K562 (cell line): ENCODE results near the gene CDT1. TPM values are rescaled to one million over a fixed set of nuclear protein-coding genes. Genes with fewer than 3 reads are reported as not detected.

Experiments used
- ARID1B ChIP-seq: fragments of 450-650 bp; IDR thresholded peaks from 2 replicates; pipeline ENCODE4 v1.6.1; 2016; ENCODE audit warnings: antibody characterized with exemption, mild to moderate bottlenecking, inconsistent platforms
- ATF1 ChIP-seq, 2 experiments: fragments of 450-650 bp in 1 of 2; IDR thresholded peaks; 2 replicates each; pipeline ENCODE4 v1.6.1; 2016; ENCODE audit warnings: missing compliant biosample characterization in 1 of 2, missing genetic modification characterization in 1 of 2
- BCL6 ChIP-seq: fragments of 250-450 bp; sonication (Bioruptor Pico); IDR thresholded peaks from 2 replicates; pipeline ENCODE4 v1.4.0; 2020
- CBFA2T2 ChIP-seq: fragments of 450-650 bp; conservative IDR thresholded peaks from 2 replicates; pipeline ENCODE4 v1.6.1; 2017; ENCODE audit warnings: mild to moderate bottlenecking
- CHD2 ChIP-seq: IDR thresholded peaks from 2 replicates; pipeline ENCODE4 v1.6.1; 2011; ENCODE audit warnings: low read depth, low read length
- ELF4 ChIP-seq: fragments of 450-650 bp; formaldehyde crosslinking; IDR thresholded peaks from 2 replicates; pipeline ENCODE4 v1.4.0; 2022; ENCODE audit warnings: missing genetic modification characterization
- FIP1L1 ChIP-seq: fragments of 200-400 bp; formaldehyde crosslinking; IDR thresholded peaks from 2 replicates; pipeline ENCODE4 v1.6.1; 2018; ENCODE audit warnings: mild to moderate bottlenecking, low read depth, low read length; ENCODE audit not compliant: poor library complexity, severe bottlenecking
- FOSL1 ChIP-seq: fragments of 200-800 bp; sonication (Bioruptor generic); conservative IDR thresholded peaks from 2 replicates; pipeline ENCODE4 v1.6.1; 2016; ENCODE audit warnings: missing genetic modification characterization, missing compliant biosample characterization
- KLF16 ChIP-seq: IDR thresholded peaks from 2 replicates; pipeline ENCODE4 v1.6.1; 2016; ENCODE audit warnings: antibody characterized with exemption
- LCOR ChIP-seq: sonication (generic); formaldehyde crosslinking; IDR thresholded peaks from 2 replicates; pipeline ENCODE4 v1.8.0; 2022; ENCODE audit warnings: mild to moderate bottlenecking, missing genetic modification reagents
- MCM2 ChIP-seq: fragments of 450-650 bp; IDR thresholded peaks from 2 replicates; pipeline ENCODE4 v1.6.1; 2017; ENCODE audit warnings: low read depth, mild to moderate bottlenecking
- MTA2 ChIP-seq: fragments of 450-650 bp; IDR thresholded peaks from 2 replicates; pipeline ENCODE4 v1.6.1; 2016; ENCODE audit warnings: low read depth
- NBN ChIP-seq: fragments of 450-650 bp; IDR thresholded peaks from 2 replicates; pipeline ENCODE4 v1.6.1; 2016; ENCODE audit warnings: low read depth, mild to moderate bottlenecking
- PRMT5 ChIP-seq: sonication (generic); formaldehyde crosslinking; IDR thresholded peaks from 2 replicates; pipeline ENCODE4 v1.5.0; 2020; ENCODE audit warnings: missing genetic modification reagents
- SMARCB1 ChIP-seq: IDR thresholded peaks from 2 replicates; pipeline ENCODE4 v1.6.1; 2011; ENCODE audit warnings: improper control_type of control experiment, low read depth; ENCODE audit not compliant: insufficient read length
- TOE1 ChIP-seq, 2 experiments: fragments of 450-650 bp in 1 of 2; sonication (generic) in 1 of 2; formaldehyde crosslinking in 1 of 2; IDR thresholded peaks; 2 replicates each; pipeline versions ENCODE4 v1.7.1 to v1.8.0; 2016 to 2022; ENCODE audit warnings: borderline replicate concordance in 2 of 2, mild to moderate bottlenecking in 2 of 2, antibody characterized with exemption in 1 of 2, inconsistent platforms in 1 of 2, low read depth in 1 of 2, missing genetic modification reagents in 1 of 2, moderate library complexity in 1 of 2
- ZNF232 ChIP-seq: sonication (generic); formaldehyde crosslinking; IDR thresholded peaks from 2 replicates; pipeline ENCODE4 v1.8.0; 2022; ENCODE audit warnings: mild to moderate bottlenecking, missing genetic modification reagents
- ZNF239 ChIP-seq: fragments of 250-450 bp; sonication (Bioruptor Pico); IDR thresholded peaks from 2 replicates; pipeline ENCODE4 v1.4.0; 2020; ENCODE audit warnings: mild to moderate bottlenecking
- ZNF274 ChIP-seq: IDR thresholded peaks from 2 replicates; pipeline ENCODE4 v1.6.1; 2011; ENCODE audit warnings: low read depth, mild to moderate bottlenecking, low read length, moderate library complexity, borderline replicate concordance
- ZNF668 ChIP-seq: fragments of 250-450 bp; sonication (Bioruptor Pico); IDR thresholded peaks from 2 replicates; pipeline ENCODE4 v1.8.0; 2022; ENCODE audit warnings: mild to moderate bottlenecking, inconsistent platforms
- ZNF696 ChIP-seq: fragments of 250-450 bp; sonication (Bioruptor Pico); conservative IDR thresholded peaks from 2 replicates; pipeline ENCODE4 v1.4.0; 2020; ENCODE audit warnings: mild to moderate bottlenecking, moderate library complexity
- polyA plus RNA-seq, 8 experiments: library from polyadenylated mRNA; depleted of rRNA in 4 of 8; stranded (reverse) in 5 of 8; unstranded in 3 of 8; fragments of >200 nt; fragmentation: Nextera tagmentation in 2 of 8; fragmentation: Illumina TruSeq in 1 of 8; extraction: Ambion mirVana in 2 of 8; extraction: Trizol in 1 of 8; gene quantifications; 2 replicates each; pipeline versions ENCODE4 v1.2.1 to v1.2.3, GENCODE V29; 2011 to 2014; ENCODE audit warnings: inconsistent platforms in 1 of 8, missing spikeins in 1 of 8
- total RNA-seq, 7 experiments: library from RNA; depleted of rRNA in 6 of 7; stranded (reverse); fragments of >200 nt in 6 of 7; fragmentation: Illumina TruSeq in 2 of 7; extraction: Trizol in 2 of 7; gene quantifications; 2 replicates each; pipeline versions ENCODE4 v1.2.1 to v1.2.3, GENCODE V29; 2011 to 2021; ENCODE audit warnings: low replicate concordance in 1 of 7
- TF ChIP-seq, protein P1 (sequence below): fragments of 250-450 bp; sonication (Bioruptor Pico); IDR thresholded peaks from 2 replicates; pipeline ENCODE4 v1.9.0; 2021; ENCODE audit warnings: mild to moderate bottlenecking
- TF ChIP-seq, protein P2 (sequence below): fragments of 450-650 bp; IDR thresholded peaks from 2 replicates; pipeline ENCODE4 v1.6.1; 2016; ENCODE audit warnings: low read depth, mild to moderate bottlenecking, moderate library complexity
- TF ChIP-seq, protein P3 (sequence below): fragments of 450-650 bp; formaldehyde crosslinking; IDR thresholded peaks from 2 replicates; pipeline ENCODE4 v1.4.0; 2022; ENCODE audit warnings: missing genetic modification characterization
- TF ChIP-seq, protein P4 (sequence below), 2 experiments: fragments of 250-450 bp in 1 of 2; fragments of 450-650 bp in 1 of 2; sonication (Bioruptor Pico) in 1 of 2; IDR thresholded peaks; 2 replicates each; pipeline versions ENCODE4 v1.6.1 to v1.8.0; 2016 to 2021; ENCODE audit warnings: mild to moderate bottlenecking in 2 of 2, moderate library complexity in 2 of 2, missing compliant biosample characterization in 1 of 2, missing genetic modification characterization in 1 of 2
- TF ChIP-seq, protein P5 (sequence below): fragments of 250-450 bp; sonication (Bioruptor Pico); IDR thresholded peaks from 2 replicates; pipeline ENCODE4 v1.4.0; 2020; ENCODE audit warnings: borderline replicate concordance

Gene CDT1
- total and polyA plus RNA-seq, 9 of the 15 experiments (the other 6 are each of a cell fraction or from before 2014, with no cell fraction given), result 0.92 to 178 (median 14.2) TPM

DNA sequence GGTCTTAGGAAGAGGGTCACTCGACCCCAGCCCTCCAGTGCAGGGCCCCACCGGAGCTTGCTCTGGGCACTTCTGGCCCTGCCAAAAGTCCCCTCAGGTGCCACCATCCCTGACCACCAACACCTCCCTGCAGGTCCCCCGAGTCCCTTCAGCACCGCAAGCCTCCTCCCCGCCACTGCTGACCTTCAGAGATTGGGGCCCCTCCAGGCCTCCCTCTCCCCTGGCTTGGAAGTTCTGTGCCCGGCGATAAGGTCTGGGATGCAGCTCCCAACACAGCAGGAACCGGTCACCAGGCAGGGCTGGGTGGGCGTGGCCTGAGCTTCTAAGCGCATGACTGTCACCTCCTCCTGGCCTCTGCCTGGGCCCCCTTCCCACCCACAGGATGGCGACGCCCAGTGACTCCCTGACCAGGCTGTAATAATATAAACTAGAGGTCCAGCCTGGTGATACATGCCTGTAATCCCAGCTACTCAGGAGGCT, 29.7 kb upstream of the CDT1 start (continued):
- TF ChIP-seq, protein P1, sequence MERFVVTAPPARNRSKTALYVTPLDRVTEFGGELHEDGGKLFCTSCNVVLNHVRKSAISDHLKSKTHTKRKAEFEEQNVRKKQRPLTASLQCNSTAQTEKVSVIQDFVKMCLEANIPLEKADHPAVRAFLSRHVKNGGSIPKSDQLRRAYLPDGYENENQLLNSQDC, result 0 out of 2 replicates have a peak, but pooled peaks have one; percentile 18
- TF ChIP-seq, protein P2, sequence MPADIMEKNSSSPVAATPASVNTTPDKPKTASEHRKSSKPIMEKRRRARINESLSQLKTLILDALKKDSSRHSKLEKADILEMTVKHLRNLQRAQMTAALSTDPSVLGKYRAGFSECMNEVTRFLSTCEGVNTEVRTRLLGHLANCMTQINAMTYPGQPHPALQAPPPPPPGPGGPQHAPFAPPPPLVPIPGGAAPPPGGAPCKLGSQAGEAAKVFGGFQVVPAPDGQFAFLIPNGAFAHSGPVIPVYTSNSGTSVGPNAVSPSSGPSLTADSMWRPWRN, result peak; percentile 78
- TF ChIP-seq FIP1L1 (peak; percentile 77), TOE1 (IDR thresholded peaks at IDR 0.05; ENCODE audit: borderline replicate concordance) (peak; percentile 70; the same call in 1 of the 2 replicates), TOE1 (CRISPR knock-in tag; IDR thresholded peaks at IDR 0.05; ENCODE audit: borderline replicate concordance, low read depth) (no peak), ZNF239 (CRISPR knock-in tag) (peak; percentile 49), SMARCB1 (peak; percentile 97), MTA2 (peak; percentile 95), LCOR (CRISPR knock-in tag) (peak; percentile 93), ZNF274 (peak; percentile 34; the same call in 1 of the 2 replicates), ZNF232 (no peak), ELF4 (CRISPR knock-in tag) (peak; percentile 91), CHD2 (no peak), NBN (peak; percentile 94), KLF16 (peak; percentile 95), ZNF668 (CRISPR knock-in tag) (no peak), ARID1B (peak; percentile 98), BCL6 (CRISPR knock-in tag) (0 out of 2 replicates have a peak, but pooled peaks have one; percentile 64), PRMT5 (CRISPR knock-in tag) (no peak), ATF1 (CRISPR knock-in tag; IDR thresholded peaks at IDR 0.05) (no peak), ATF1 (tag; IDR thresholded peaks at IDR 0.05) (peak; percentile 80), CBFA2T2 (peak; percentile 96), MCM2 (no peak), FOSL1 (tag) (peak; percentile 72), ZNF696 (CRISPR knock-in tag) (no peak)
- TF ChIP-seq, protein P3, sequence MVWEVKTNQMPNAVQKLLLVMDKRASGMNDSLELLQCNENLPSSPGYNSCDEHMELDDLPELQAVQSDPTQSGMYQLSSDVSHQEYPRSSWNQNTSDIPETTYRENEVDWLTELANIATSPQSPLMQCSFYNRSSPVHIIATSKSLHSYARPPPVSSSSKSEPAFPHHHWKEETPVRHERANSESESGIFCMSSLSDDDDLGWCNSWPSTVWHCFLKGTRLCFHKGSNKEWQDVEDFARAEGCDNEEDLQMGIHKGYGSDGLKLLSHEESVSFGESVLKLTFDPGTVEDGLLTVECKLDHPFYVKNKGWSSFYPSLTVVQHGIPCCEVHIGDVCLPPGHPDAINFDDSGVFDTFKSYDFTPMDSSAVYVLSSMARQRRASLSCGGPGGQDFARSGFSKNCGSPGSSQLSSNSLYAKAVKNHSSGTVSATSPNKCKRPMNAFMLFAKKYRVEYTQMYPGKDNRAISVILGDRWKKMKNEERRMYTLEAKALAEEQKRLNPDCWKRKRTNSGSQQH (CRISPR knock-in tag), result peak; percentile 93
- TF ChIP-seq, protein P4, sequence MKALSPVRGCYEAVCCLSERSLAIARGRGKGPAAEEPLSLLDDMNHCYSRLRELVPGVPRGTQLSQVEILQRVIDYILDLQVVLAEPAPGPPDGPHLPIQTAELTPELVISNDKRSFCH (CRISPR knock-in tag; IDR thresholded peaks at IDR 0.05), result no peak
- TF ChIP-seq, protein P4 (tag; IDR thresholded peaks at IDR 0.05), result peak; percentile 97
- TF ChIP-seq, protein P5, sequence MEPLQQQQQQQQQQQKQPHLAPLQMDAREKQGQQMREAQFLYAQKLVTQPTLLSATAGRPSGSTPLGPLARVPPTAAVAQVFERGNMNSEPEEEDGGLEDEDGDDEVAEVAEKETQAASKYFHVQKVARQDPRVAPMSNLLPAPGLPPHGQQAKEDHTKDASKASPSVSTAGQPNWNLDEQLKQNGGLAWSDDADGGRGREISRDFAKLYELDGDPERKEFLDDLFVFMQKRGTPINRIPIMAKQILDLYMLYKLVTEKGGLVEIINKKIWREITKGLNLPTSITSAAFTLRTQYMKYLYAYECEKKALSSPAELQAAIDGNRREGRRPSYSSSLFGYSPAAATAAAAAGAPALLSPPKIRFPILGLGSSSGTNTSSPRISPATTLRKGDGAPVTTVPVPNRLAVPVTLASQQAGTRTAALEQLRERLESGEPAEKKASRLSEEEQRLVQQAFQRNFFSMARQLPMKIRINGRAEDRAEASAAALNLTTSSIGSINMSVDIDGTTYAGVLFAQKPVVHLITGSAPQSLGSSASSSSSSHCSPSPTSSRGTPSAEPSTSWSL (CRISPR knock-in tag), result no peak
